Measurements from ENCODE around the gene ADGRL3. TPM values are rescaled to one million over a fixed set of nuclear protein-coding genes. Genes with fewer than 3 reads are reported as not detected.
A peak's percentile ranks its signal among the peaks of the same experiment; 100 is the strongest.
"Not testable (repeated sequence)": the region's sequence is repeated elsewhere in the genome, so short reads cannot be mapped to it uniquely, and the experiment has no call there.

ADGRL3 gene
- total and polyA plus RNA-seq, 4 donors = 0.39 to 59.9 (median 2.9) TPM

- H3K27ac ChIP-seq (ENCODE audit: low read depth in 1 of 2, low read length in 1 of 2) = no peak overlapping the region
- no peak overlapping the region for H3K4me3 ChIP-seq
- TF ChIP-seq, protein P1, sequence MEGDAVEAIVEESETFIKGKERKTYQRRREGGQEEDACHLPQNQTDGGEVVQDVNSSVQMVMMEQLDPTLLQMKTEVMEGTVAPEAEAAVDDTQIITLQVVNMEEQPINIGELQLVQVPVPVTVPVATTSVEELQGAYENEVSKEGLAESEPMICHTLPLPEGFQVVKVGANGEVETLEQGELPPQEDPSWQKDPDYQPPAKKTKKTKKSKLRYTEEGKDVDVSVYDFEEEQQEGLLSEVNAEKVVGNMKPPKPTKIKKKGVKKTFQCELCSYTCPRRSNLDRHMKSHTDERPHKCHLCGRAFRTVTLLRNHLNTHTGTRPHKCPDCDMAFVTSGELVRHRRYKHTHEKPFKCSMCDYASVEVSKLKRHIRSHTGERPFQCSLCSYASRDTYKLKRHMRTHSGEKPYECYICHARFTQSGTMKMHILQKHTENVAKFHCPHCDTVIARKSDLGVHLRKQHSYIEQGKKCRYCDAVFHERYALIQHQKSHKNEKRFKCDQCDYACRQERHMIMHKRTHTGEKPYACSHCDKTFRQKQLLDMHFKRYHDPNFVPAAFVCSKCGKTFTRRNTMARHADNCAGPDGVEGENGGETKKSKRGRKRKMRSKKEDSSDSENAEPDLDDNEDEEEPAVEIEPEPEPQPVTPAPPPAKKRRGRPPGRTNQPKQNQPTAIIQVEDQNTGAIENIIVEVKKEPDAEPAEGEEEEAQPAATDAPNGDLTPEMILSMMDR (IDR thresholded peaks at IDR 0.05; ENCODE audit: control extremely low read depth, extremely low read depth) = no peak
- H3K36me3 ChIP-seq (ENCODE audit: control insufficient read depth in 4 of 4, insufficient read depth in 4 of 4, low read length in 4 of 4) = no peaks in the 10 kb centered on the region
- H3K9ac ChIP-seq (ENCODE audit: insufficient read depth in 1 of 2, low read length in 2 of 2) = no peak overlapping the region
- DNase-seq (peak in 1 of 3 donors; percentile 29), ATAC-seq (ENCODE audit: insufficient read depth, low FRiP score) (no peak)
- H3K9me3 ChIP-seq (ENCODE audit: control insufficient read depth in 4 of 4, insufficient read depth in 3 of 4, low read length in 3 of 4) = peaks cover 0 to 2% (median 0%) of the 10 kb centered on the region in 4 donors
- WGBS, 2 donors = 85 to 86% methylated on average over 2 of the region's 2 CpGs
- peaks cover 0 to 9% (median 6%) of the 10 kb centered on the region in 3 donors for H3K27me3 ChIP-seq (ENCODE audit: control insufficient read depth in 3 of 3, insufficient read depth in 3 of 3, low read length in 2 of 3)
- peaks cover 0 to 14% (median 5%) of the 10 kb centered on the region in 5 donors for H3K4me1 ChIP-seq (ENCODE audit: control insufficient read depth in 5 of 5, insufficient read depth in 5 of 5, low read length in 5 of 5)
Observed at GRCh38 chr4:61204353-61205060, 4.4 kb downstream of the ADGRL3 start.

- DNase-seq = no peak
- H3K27ac ChIP-seq (ENCODE audit: low read depth in 1 of 2, low read length in 1 of 2) = no peak overlapping the region
- H3K4me1 ChIP-seq (ENCODE audit: control insufficient read depth in 5 of 5, insufficient read depth in 5 of 5, low read length in 5 of 5) = peaks cover 0 to 13% (median 5%) of the 10 kb centered on the region in 5 donors
- no peak overlapping the region for H3K4me3 ChIP-seq
- no peak for ATAC-seq (ENCODE audit: insufficient read depth, low FRiP score)
- H3K9ac ChIP-seq (ENCODE audit: insufficient read depth in 1 of 2, low read length in 2 of 2) = no peak overlapping the region
- H3K27me3 ChIP-seq (ENCODE audit: control insufficient read depth in 3 of 3, insufficient read depth in 3 of 3, low read length in 2 of 3) = peaks cover 0 to 7% (median 6%) of the 10 kb centered on the region in 3 donors
- no peaks in the 10 kb centered on the region for H3K36me3 ChIP-seq (ENCODE audit: control insufficient read depth in 4 of 4, insufficient read depth in 4 of 4, low read length in 4 of 4)
- TF ChIP-seq, protein P1 (IDR thresholded peaks at IDR 0.05; ENCODE audit: control extremely low read depth, extremely low read depth) = no peak
- 76 to 88% methylated on average over 1 of the region's 1 CpG for WGBS, 2 donors
- peaks cover 0 to 2% (median 0%) of the 10 kb centered on the region in 4 donors for H3K9me3 ChIP-seq (ENCODE audit: control insufficient read depth in 4 of 4, insufficient read depth in 3 of 4, low read length in 3 of 4)
Observed at GRCh38 chr4:61205066-61205465, 4.9 kb downstream of the ADGRL3 start.

DNA sequence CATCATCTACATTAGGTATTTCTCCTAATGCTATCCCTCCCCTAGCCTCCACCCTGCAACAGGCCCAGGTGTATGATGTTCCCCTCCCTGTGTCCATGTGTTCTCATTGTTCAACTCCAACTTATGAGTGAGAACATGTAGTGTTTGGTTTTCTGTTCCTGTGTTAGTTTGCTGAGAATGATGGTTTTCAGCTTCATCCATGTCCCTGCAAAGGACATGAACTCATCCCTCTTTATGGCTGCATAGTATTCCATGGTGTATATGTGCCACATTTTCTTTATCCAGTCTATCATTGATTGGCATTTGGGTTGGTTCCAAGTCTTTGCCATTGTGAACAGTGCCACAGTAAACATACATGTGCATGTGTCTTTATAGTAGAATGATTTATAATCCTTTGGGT lies 7.0 kb downstream of the ADGRL3 start:
- not testable (repeated sequence) for H3K27ac ChIP-seq (ENCODE audit: low read depth in 1 of 2, low read length in 1 of 2); H3K9ac ChIP-seq (ENCODE audit: insufficient read depth in 1 of 2, low read length in 2 of 2); DNase-seq; H3K4me3 ChIP-seq; H3K9me3 ChIP-seq (ENCODE audit: control insufficient read depth in 4 of 4, insufficient read depth in 3 of 4, low read length in 3 of 4); H3K36me3 ChIP-seq (ENCODE audit: control insufficient read depth in 4 of 4, insufficient read depth in 4 of 4, low read length in 4 of 4); ATAC-seq (ENCODE audit: insufficient read depth, low FRiP score); H3K27me3 ChIP-seq (ENCODE audit: control insufficient read depth in 3 of 3, insufficient read depth in 3 of 3, low read length in 2 of 3)
- peaks cover 0 to 13% (median 4%) of the 10 kb centered on the region in 5 donors for H3K4me1 ChIP-seq (ENCODE audit: control insufficient read depth in 5 of 5, insufficient read depth in 5 of 5, low read length in 5 of 5)

GRCh38 chr4:61210186-61210939 lies 10.2 kb downstream of the ADGRL3 start:
- DNase-seq (no peak), ATAC-seq (ENCODE audit: insufficient read depth, low FRiP score) (no peak)
- H3K27me3 ChIP-seq (ENCODE audit: control insufficient read depth in 3 of 3, insufficient read depth in 3 of 3, low read length in 2 of 3) = no peaks in the 10 kb centered on the region
- TF ChIP-seq, protein P1 (IDR thresholded peaks at IDR 0.05; ENCODE audit: control extremely low read depth, extremely low read depth) = no peak
- H3K4me3 ChIP-seq = no peak overlapping the region
- no peak overlapping the region for H3K9ac ChIP-seq (ENCODE audit: insufficient read depth in 1 of 2, low read length in 2 of 2)
- WGBS, 2 donors = 75 to 80% methylated on average over 6 of the region's 6 CpGs
- no peak overlapping the region for H3K27ac ChIP-seq (ENCODE audit: low read depth in 1 of 2, low read length in 1 of 2)
- peaks cover 0 to 7% (median 0%) of the 10 kb centered on the region in 5 donors for H3K4me1 ChIP-seq (ENCODE audit: control insufficient read depth in 5 of 5, insufficient read depth in 5 of 5, low read length in 5 of 5)
- no peaks in the 10 kb centered on the region for H3K9me3 ChIP-seq (ENCODE audit: control insufficient read depth in 4 of 4, insufficient read depth in 3 of 4, low read length in 3 of 4)
- no peaks in the 10 kb centered on the region for H3K36me3 ChIP-seq (ENCODE audit: control insufficient read depth in 4 of 4, insufficient read depth in 4 of 4, low read length in 4 of 4)
